Endothelial cell of umbilical vein (primary cell): ENCODE results near the gene DCDC1.

Source experiments
- EZH2 ChIP-seq: IDR thresholded peaks from 2 replicates; pipeline ENCODE4 v1.6.1; 2012; ENCODE audit warnings: borderline replicate concordance, low read depth, mild to moderate bottlenecking, moderate library complexity, low read length, inconsistent platforms; ENCODE audit not compliant: severe bottlenecking
- FOS ChIP-seq: IDR thresholded peaks from 2 replicates; pipeline ENCODE4 v1.6.1; 2011; ENCODE audit warnings: mild to moderate bottlenecking, low read length, moderate library complexity, borderline replicate concordance; ENCODE audit not compliant: insufficient read depth
- MYC ChIP-seq: IDR thresholded peaks from one replicate; pipeline ENCODE4 v1.6.1; 2011; ENCODE audit warnings: mild to moderate bottlenecking, low read depth, low read length
- POLR2A ChIP-seq: IDR thresholded peaks from 2 replicates; pipeline ENCODE4 v1.6.1; 2012; ENCODE audit warnings: low read depth, mild to moderate bottlenecking, control low read depth, low read length
- POLR2AphosphoS5 ChIP-seq: IDR thresholded peaks from 2 replicates; pipeline ENCODE4 v1.6.1; 2012; ENCODE audit warnings: low read depth, mild to moderate bottlenecking, control low read depth, low read length, moderate library complexity; ENCODE audit not compliant: insufficient read depth
- TF ChIP-seq, protein P1 (sequence below), 2 donors: IDR thresholded peaks; 1 replicate in 1 of 2; 2 replicates in 1 of 2; pipeline ENCODE4 v1.5.1; 2011; ENCODE audit warnings: low read length in 2 of 2, mild to moderate bottlenecking in 2 of 2, moderate library complexity in 2 of 2, control low read depth in 1 of 2, inconsistent platforms in 1 of 2, low read depth in 1 of 2; ENCODE audit not compliant: insufficient read depth in 1 of 2; ENCODE audit errors: extremely low read depth in 1 of 2

DNA sequence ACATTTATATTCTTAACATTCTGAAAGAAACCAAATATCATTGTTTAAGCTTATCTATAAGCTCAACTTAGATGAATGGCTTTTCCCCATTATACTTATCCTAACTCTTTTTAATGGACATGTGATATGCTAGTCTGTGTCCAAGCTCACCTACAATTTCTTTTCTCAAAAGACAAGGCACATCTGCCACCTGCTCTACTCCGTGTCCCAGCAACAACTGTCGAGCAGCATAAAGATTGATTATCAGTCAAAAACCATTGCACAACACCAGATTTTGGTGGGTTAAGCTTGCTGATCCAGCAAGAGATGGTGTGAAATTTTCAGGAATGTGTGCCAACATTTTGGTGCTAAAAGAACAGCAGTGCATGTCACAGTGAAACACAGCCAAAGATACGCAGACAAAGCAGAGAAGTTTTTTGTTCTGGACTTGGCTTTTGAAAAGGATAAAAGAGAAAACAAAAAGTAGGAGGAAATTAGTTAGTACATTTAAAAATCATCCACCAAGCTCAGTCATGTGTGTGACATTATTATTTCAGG lies 65.8 kb downstream of the DCDC1 start:
- TF ChIP-seq POLR2A = no peak
- TF ChIP-seq, protein P1, sequence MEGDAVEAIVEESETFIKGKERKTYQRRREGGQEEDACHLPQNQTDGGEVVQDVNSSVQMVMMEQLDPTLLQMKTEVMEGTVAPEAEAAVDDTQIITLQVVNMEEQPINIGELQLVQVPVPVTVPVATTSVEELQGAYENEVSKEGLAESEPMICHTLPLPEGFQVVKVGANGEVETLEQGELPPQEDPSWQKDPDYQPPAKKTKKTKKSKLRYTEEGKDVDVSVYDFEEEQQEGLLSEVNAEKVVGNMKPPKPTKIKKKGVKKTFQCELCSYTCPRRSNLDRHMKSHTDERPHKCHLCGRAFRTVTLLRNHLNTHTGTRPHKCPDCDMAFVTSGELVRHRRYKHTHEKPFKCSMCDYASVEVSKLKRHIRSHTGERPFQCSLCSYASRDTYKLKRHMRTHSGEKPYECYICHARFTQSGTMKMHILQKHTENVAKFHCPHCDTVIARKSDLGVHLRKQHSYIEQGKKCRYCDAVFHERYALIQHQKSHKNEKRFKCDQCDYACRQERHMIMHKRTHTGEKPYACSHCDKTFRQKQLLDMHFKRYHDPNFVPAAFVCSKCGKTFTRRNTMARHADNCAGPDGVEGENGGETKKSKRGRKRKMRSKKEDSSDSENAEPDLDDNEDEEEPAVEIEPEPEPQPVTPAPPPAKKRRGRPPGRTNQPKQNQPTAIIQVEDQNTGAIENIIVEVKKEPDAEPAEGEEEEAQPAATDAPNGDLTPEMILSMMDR (IDR thresholded peaks at IDR 0.05; ENCODE audit: extremely low read depth in 1 of 2, insufficient read depth in 1 of 2, low read depth in 1 of 2, low read length in 2 of 2) = no peak
- no peak for TF ChIP-seq POLR2AphosphoS5
- TF ChIP-seq EZH2 = no peak
- TF ChIP-seq FOS = no peak
- no peak for TF ChIP-seq MYC
